ENCODE data around the gene MTNR1A.

Gene MTNR1A

DNA sequence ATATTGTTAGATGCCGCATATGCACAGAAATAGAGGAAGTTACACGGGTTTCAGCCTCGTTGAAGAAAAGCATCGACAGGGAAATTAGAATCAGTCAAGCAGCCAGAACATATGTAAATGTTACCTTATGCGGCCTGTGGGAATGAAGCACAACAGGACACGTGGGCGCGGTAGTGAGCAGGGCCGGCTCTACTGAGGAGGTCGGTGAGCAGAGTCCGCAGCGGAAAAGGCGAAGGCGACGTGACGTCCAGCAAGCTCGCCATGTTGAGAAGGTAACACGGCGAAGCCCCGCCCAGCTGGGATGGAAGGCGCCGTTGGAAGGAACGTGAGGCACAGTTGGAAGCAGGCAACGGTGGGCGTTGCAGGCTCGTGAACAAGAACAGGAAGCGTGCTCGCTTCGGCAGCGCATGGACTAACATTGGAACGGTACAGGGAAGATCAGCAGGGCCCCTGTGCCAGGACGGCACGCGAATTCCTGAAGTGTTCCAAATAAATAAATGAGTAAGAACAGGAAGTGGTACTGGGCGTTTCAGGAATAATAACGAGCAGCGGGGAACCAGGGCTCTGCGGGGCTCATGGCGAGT, 54.6 kb downstream of the MTNR1A start:
- no peaks in the 10 kb centered on the region for H3K36me3 ChIP-seq (ENCODE audit: low read depth)
- H3K9me3 ChIP-seq (ENCODE audit: severe bottlenecking): no peaks in the 10 kb centered on the region
- no peaks in the 10 kb centered on the region for H3K27me3 ChIP-seq (ENCODE audit: insufficient read depth, poor library complexity, severe bottlenecking)
- peak; percentile 84 for ATAC-seq (ENCODE audit: low read depth)
- no peak for TF ChIP-seq CTCF (IDR thresholded peaks at IDR 0.05; ENCODE audit: poor library complexity, severe bottlenecking)
- peak overlapping the region; percentile 9 for H3K4me3 ChIP-seq (ENCODE audit: severe bottlenecking)
- peak; percentile 71 for DNase-seq (ENCODE audit: low spot score)
- H3K27ac ChIP-seq (ENCODE audit: poor library complexity, severe bottlenecking): no peak overlapping the region
- no peaks in the 10 kb centered on the region for H3K4me1 ChIP-seq (ENCODE audit: insufficient read depth, poor library complexity, severe bottlenecking)

DNA sequence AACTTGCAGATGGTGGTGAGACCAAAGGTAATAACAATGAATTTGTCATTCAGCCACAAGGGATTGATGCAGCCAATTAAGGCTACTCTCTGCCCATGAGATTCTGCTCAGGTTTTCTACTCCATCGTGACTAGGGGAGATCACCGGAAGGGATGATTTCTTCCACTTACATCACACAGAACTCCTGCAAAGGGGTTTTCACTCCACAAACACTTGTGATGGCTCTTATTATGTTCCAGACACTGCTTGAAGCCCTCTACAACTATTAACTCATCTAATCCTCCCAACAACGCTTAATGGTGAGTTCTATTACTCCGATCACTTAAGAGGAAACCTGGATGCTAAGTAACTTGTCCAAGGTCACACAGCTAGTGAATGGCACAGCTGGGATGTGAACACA, 55.9 kb downstream of the MTNR1A start:
- no peak for ATAC-seq (ENCODE audit: low read depth)
- Histone ChIP-seq H3K4me3 (ENCODE audit: severe bottlenecking) (no peak overlapping the region), H3K27ac (ENCODE audit: poor library complexity, severe bottlenecking) (no peak overlapping the region), H3K27me3 (ENCODE audit: insufficient read depth, poor library complexity, severe bottlenecking) (no peaks in the 10 kb centered on the region), H3K9me3 (ENCODE audit: severe bottlenecking) (no peaks in the 10 kb centered on the region), H3K4me1 (ENCODE audit: insufficient read depth, poor library complexity, severe bottlenecking) (no peaks in the 10 kb centered on the region), H3K36me3 (ENCODE audit: low read depth) (no peaks in the 10 kb centered on the region)
- TF ChIP-seq CTCF (IDR thresholded peaks at IDR 0.05; ENCODE audit: poor library complexity, severe bottlenecking): no peak
- no peak for DNase-seq (ENCODE audit: low spot score)

DNA sequence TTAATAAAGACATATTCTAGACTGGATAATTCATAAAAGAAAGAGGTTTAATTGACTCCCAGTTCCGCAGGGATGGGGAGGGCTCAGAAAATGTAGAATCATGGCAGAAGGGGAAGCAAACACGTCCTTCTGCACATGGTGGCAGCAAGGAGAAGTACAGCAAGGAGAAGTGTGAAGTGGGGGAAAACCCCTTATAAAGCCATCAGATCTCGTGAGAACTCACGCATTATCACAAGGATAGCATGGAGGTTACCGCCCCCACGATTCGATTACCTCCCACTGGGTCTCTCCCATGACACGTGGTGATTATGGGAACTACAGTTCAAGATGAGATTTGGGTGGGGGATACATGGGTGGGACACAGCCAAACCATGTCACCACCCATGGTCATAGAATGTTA, 58.3 kb downstream of the MTNR1A start:
- no peak for TF ChIP-seq CTCF (IDR thresholded peaks at IDR 0.05; ENCODE audit: poor library complexity, severe bottlenecking)
- no peak for ATAC-seq (ENCODE audit: low read depth)
- H3K9me3 ChIP-seq (ENCODE audit: severe bottlenecking): no peaks in the 10 kb centered on the region
- no peaks in the 10 kb centered on the region for H3K36me3 ChIP-seq (ENCODE audit: low read depth)
- H3K4me3 ChIP-seq (ENCODE audit: severe bottlenecking): no peak overlapping the region
- DNase-seq (ENCODE audit: low spot score): no peak
- H3K4me1 ChIP-seq (ENCODE audit: insufficient read depth, poor library complexity, severe bottlenecking): no peaks in the 10 kb centered on the region
- no peak overlapping the region for H3K27ac ChIP-seq (ENCODE audit: poor library complexity, severe bottlenecking)
- no peaks in the 10 kb centered on the region for H3K27me3 ChIP-seq (ENCODE audit: insufficient read depth, poor library complexity, severe bottlenecking)

- TF ChIP-seq CTCF (IDR thresholded peaks at IDR 0.05; ENCODE audit: poor library complexity, severe bottlenecking): no peak
- no peaks in the 10 kb centered on the region for H3K9me3 ChIP-seq (ENCODE audit: severe bottlenecking)
- ATAC-seq (ENCODE audit: low read depth) (no peak), DNase-seq (ENCODE audit: low spot score) (no peak)
- no peak overlapping the region for H3K4me3 ChIP-seq (ENCODE audit: severe bottlenecking)
- no peaks in the 10 kb centered on the region for H3K27me3 ChIP-seq (ENCODE audit: insufficient read depth, poor library complexity, severe bottlenecking)
- no peaks in the 10 kb centered on the region for H3K36me3 ChIP-seq (ENCODE audit: low read depth)
- H3K4me1 ChIP-seq (ENCODE audit: insufficient read depth, poor library complexity, severe bottlenecking): no peaks in the 10 kb centered on the region
- no peak overlapping the region for H3K27ac ChIP-seq (ENCODE audit: poor library complexity, severe bottlenecking)
These were observed 60.9 kb downstream of the MTNR1A start for GRCh38 chr4:186494496-186494895.

GRCh38 chr4:186487726-186488125, 67.6 kb downstream of the MTNR1A start:
- H3K4me3 ChIP-seq (ENCODE audit: severe bottlenecking): no peak overlapping the region
- H3K9me3 ChIP-seq (ENCODE audit: severe bottlenecking): no peaks in the 10 kb centered on the region
- ATAC-seq (ENCODE audit: low read depth): 0 out of 3 replicates have a peak, but pooled peaks have one; percentile 23
- H3K27ac ChIP-seq (ENCODE audit: poor library complexity, severe bottlenecking): no peak overlapping the region
- H3K36me3 ChIP-seq (ENCODE audit: low read depth): no peaks in the 10 kb centered on the region
- no peaks in the 10 kb centered on the region for H3K27me3 ChIP-seq (ENCODE audit: insufficient read depth, poor library complexity, severe bottlenecking)
- TF ChIP-seq CTCF (IDR thresholded peaks at IDR 0.05; ENCODE audit: poor library complexity, severe bottlenecking): no peak
- no peak for DNase-seq (ENCODE audit: low spot score)
- no peaks in the 10 kb centered on the region for H3K4me1 ChIP-seq (ENCODE audit: insufficient read depth, poor library complexity, severe bottlenecking)

Data from RWPE2 (cell line).